Fibroblast of skin of right quadriceps (primary cell): Measurements from ENCODE around the gene PPAT.
"Not testable (repeated sequence)": the region's sequence is repeated elsewhere in the genome, so short reads cannot be mapped to it uniquely, and the experiment has no call there.

Source experiments
- DNase-seq: peaks from one replicate; pipeline ENCODE4 v3.0.0-alpha.2; 2013

The PPAT gene

GRCh38 chr4:56374956-56375355, 60.5 kb downstream of the PPAT start:
- DNase-seq: no peak

- DNase-seq: no peak
These were observed 62.6 kb downstream of the PPAT start for GRCh38 chr4:56372774-56373173.

- DNase-seq: no peak
These were observed 63.8 kb downstream of the PPAT start for GRCh38 chr4:56371426-56372220.

- no peak for DNase-seq
These were observed 65.0 kb downstream of the PPAT start for GRCh38 chr4:56370377-56370776.

- not testable (repeated sequence) for DNase-seq
These were observed 72.4 kb downstream of the PPAT start for GRCh38 chr4:56362981-56363380.

- no peak for DNase-seq
These were observed 75.3 kb downstream of the PPAT start for GRCh38 chr4:56360071-56360470.

GRCh38 chr4:56356650-56357049, 78.8 kb downstream of the PPAT start:
- DNase-seq: no peak

- no peak for DNase-seq
These were observed 86.8 kb downstream of the PPAT start for GRCh38 chr4:56348576-56348975.

GRCh38 chr4:56345458-56345857, 90.0 kb downstream of the PPAT start:
- DNase-seq: no peak
